HG03139 (cell line): ENCODE data around the gene TCTA.

ENCODE experiments used
- ATAC-seq: cut with Tn5 transposase; IDR thresholded peaks from one replicate; pipeline ENCODE4 v1.9.1; 2021; ENCODE audit not compliant: unreplicated experiment

Gene TCTA

DNA sequence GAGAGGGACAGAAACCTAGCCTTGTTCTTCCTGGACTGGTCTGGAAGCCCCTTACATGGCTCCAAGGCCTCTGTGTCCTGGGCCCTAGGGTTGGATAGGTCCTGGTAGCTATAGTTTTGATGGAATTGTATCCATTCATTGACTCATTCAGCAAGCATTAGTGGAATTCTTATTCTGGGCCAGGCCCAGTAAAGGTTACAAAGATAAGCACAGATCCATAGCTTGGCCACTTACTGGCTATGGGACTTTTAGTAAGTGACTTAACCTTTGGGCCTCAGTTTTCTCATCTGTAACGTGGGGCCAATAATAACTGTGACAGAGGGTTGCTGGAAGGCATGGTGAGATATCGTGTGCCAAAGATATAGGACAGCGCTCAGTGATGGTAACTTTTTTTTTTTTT lies 44.2 kb downstream of the TCTA start:
- no peak for ATAC-seq

DNA sequence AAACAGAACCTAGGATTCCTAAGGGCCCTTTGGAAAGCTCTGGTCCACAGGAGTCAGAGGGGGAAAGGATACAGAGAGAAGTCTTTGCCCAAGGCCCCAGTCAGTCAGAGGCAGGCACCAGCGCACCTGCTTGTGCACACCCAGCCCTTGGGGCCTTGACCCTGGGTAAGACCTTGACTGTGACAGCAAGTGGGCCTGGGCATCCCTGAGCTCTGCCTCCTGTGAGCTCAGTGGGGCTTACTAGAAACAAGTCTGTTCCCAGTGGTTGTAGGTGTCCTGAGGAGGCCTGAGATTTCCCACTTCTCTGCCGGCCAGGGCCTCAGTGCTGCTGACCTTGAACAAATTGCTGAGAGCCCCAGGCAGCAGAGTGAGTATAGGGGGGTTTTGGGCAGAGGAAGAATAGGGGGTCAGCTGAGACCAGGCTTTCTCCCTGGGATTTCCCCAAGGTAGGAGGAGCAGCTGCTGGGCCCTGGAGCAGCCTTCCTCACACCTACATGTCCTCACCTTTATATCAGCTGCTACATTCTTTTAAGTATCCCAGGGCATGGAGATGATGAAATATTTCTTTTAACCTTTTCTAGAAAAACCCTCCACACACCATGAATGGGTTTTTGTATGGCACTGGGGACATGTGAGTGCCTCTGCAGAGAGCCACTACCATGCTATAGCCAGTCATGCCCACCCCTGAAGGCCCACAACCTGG lies 48.1 kb downstream of the TCTA start:
- ATAC-seq, result no peak

DNA sequence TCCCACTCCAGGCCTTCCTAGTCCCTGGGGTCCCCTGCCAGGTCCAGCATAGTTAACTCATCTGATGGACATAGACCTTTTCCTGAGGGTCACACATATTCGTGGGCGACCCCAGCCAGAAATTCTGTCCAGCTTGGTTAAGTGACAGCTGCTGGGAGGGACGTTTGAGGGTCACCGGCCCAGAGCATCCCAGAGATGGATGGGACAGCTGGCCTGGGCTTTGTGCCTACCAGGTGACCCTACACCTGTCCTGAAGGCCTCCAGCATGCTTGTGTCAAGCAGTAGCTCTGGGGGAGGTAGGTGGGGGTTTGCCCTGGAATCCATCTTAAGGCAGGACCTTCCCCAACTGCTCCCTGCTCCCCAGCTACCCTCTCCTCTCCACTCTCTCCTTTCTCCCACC lies 48.7 kb downstream of the TCTA start:
- no peak for ATAC-seq

DNA sequence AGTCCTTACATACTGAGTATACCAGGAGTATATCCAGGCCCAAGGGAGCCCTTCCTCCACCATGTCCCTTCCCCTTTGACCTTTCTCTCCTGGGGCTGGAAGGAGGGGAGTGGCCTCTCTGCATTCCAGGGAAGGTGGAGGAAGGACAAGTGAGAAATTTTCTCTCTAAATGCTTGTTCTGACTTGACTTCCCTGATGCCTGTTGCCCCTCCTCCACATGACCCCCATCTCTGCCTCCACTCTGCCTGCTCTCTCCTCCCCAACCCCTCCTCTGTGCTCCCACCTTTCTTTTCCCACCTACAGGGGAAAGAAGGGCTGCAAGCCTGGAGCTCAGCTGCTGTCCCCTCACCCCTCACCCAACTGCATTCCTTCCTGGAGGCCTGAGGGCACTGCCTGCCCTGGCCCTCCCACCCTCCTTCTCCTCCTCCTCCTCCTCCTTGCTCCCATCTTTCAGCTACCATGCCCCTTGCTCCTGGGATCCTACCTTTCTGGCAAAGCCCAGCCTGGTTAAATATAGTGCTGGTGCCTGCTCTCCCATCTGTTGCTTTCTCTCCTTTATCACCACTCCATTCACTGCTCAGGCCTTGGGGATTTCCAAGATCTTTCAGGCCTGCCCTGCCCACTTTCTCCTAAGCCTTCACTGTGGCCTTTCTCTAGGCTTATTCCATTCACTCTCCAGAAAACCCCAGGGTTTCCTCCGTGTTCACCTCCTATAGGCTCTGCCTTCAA lies 49.4 kb downstream of the TCTA start:
- no peak for ATAC-seq

DNA sequence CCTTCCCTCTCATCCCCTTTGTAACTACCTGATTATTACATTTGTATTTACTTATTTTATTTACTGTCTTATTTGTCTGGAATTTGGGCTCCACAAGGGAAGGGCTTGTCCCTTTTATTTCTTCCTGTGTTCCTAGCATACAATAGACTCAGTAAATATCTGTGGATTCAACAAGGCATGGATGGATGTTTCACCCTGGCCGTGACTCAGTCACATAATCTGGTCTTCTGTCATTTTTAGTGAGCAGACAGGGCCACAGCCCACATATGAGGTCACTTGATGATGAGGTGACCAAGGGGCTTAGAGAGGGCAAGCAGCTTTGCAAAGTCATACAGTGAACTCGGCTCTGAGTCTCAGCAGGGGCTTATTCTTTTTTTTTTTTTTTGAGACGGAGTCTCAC lies 50.0 kb downstream of the TCTA start:
- no peak for ATAC-seq

DNA sequence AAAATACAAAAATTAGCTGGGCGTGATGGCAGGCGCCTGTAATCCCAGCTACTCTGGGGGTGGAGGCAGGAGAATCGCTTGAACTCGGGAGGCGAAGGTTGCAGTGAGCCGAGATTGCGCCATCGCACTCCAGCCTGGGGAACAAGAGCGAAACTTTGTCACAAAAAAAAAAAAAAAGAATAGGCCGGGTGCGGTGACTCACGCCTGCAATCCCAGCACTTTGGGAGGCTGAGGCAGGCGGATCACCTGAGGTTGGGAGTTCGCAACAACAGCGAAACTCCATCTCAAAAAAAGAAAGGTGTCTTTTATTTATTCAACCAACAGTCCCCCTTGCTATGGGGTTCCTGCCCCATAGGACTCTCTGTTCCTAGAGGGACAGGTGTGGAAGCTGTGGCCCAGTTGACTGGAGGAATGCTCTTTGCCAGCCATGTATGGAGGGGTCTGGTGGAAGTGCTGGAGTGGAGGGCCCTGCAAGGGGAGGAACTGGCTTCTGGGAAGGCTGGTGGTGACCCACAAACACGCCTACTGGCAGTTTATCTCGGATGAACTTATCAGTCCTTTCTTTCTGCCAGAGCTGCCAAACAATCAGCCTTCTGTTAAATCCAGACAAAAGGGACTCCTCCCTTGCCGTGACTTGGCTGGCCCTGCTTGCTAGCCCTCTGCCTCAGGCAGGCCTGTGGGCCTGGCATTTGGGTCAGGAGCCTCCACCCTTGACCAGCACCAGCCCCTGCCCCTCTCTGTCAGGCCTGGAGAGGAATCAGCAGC lies 53.2 kb downstream of the TCTA start:
- ATAC-seq, result no peak
